K562 (cell line): ENCODE results near the gene CAMSAP2. TPM values are rescaled to one million over a fixed set of nuclear protein-coding genes. Genes with fewer than 3 reads are reported as not detected.

Experiments used
- ATAC-seq: fragments of 200-7000 bp; cut with Tn5 transposase; 3 replicates; pipeline ENCODE4 v1.9.1; 2020; ENCODE audit warnings: moderate library complexity
- BruUV-seq: library from RNA; stranded (reverse); fragments of 400-500 nt; replicated peaks from 2 replicates; lab custom pipeline; 2021; lab: Mats Ljungman, UMichigan
- CTCF ChIA-PET: fragments of 300-600 bp; formaldehyde crosslinking; extraction: SDS; loops from one replicate; lab custom pipeline; 2021; ENCODE audit warnings: low intra/inter-chr PET ratio; lab: Yijun Ruan, JAX
- POLR2A ChIA-PET: fragments of 300-600, 350-650 bp; sonication (Branson Sonifier 250); formaldehyde crosslinking; extraction: SDS; loops from one replicate; lab custom pipeline; 2021; ENCODE audit warnings: antibody characterized with exemption, inconsistent platforms; lab: Yijun Ruan, JAX
- DNase-seq, 4 experiments: peaks; one replicate each; pipeline versions ENCODE4 v3.0.0 to v3.0.0-alpha.2; 2011 to 2018; ENCODE audit warnings: low spot score in 3 of 4, mixed read lengths in 3 of 4; ENCODE audit errors: extremely low read depth in 1 of 4
- FAIRE-seq: peaks from 2 replicates; lab custom pipeline; 2011; peaks lifted over from hg19 to GRCh38; lab: Jason Lieb, UNC
- H2AFZ ChIP-seq: 2 replicates; pipeline ENCODE4 v1.6.0; 2011; ENCODE audit warnings: low read depth, low read length, control low read depth, inconsistent platforms
- H3K27ac ChIP-seq: fragments of 200-600 bp; 3 replicates; pipeline ENCODE4 v1.8.0; 2011; ENCODE audit warnings: low read depth, mild to moderate bottlenecking, control low read depth, inconsistent platforms, low read length, moderate library complexity, mixed read lengths; ENCODE audit errors: extremely low read depth
- H3K27me3 ChIP-seq, 2 experiments: fragments of 300-600 bp in 1 of 2; 2 replicates in 1 of 2; 3 replicates in 1 of 2; pipeline versions ENCODE4 v1.6.0 to v1.8.0; 2011; ENCODE audit warnings: inconsistent platforms in 2 of 2, low read length in 2 of 2, mild to moderate bottlenecking in 1 of 2, mixed read lengths in 1 of 2, moderate library complexity in 1 of 2; ENCODE audit not compliant: control insufficient read depth in 2 of 2, insufficient read depth in 2 of 2
- H3K36me3 ChIP-seq: fragments of 300-600 bp; 3 replicates; pipeline ENCODE4 v1.8.0; 2011; ENCODE audit warnings: mild to moderate bottlenecking, low read length, inconsistent platforms; ENCODE audit not compliant: control insufficient read depth, insufficient read depth
- H3K4me1 ChIP-seq, 2 experiments: fragments of 200-600 bp in 1 of 2; replicated peaks in 1 of 2; 2 replicates in 1 of 2; 3 replicates in 1 of 2; pipeline versions ENCODE4 v1.5.1 to v1.8.0; 2011; ENCODE audit warnings: inconsistent platforms in 2 of 2, low read length in 2 of 2, mild to moderate bottlenecking in 1 of 2, mixed read lengths in 1 of 2, moderate library complexity in 1 of 2; ENCODE audit not compliant: control insufficient read depth in 2 of 2, insufficient read depth in 2 of 2
- H3K4me2 ChIP-seq: 2 replicates; pipeline ENCODE4 v1.6.1; 2011; ENCODE audit warnings: low read length, control low read depth, inconsistent platforms, mixed read lengths; ENCODE audit not compliant: insufficient read depth
- H3K4me3 ChIP-seq: fragments of 200-600 bp; sonication (generic), shearing (Covaris generic); 2 replicates; pipeline ENCODE4 v1.5.1; 2016; ENCODE audit warnings: control low read depth, inconsistent platforms
- H3K79me2 ChIP-seq: fragments of 200-600 bp; 3 replicates; pipeline ENCODE4 v1.8.0; 2011; ENCODE audit warnings: low read length, inconsistent platforms; ENCODE audit not compliant: control insufficient read depth, insufficient read depth
- H3K9ac ChIP-seq, 2 experiments: 2 replicates each; pipeline versions ENCODE4 v1.6.0 to v1.6.1; 2011; ENCODE audit warnings: low read depth in 2 of 2, low read length in 2 of 2, control low read depth in 1 of 2, inconsistent platforms in 1 of 2, mild to moderate bottlenecking in 1 of 2, mixed read lengths in 1 of 2; ENCODE audit not compliant: insufficient read depth in 1 of 2
- H3K9me1 ChIP-seq: one replicate; pipeline ENCODE4 v1.6.0; 2011; ENCODE audit warnings: inconsistent platforms, mild to moderate bottlenecking, low read length, moderate library complexity; ENCODE audit not compliant: control insufficient read depth, insufficient read depth
- H3K9me3 ChIP-seq: replicated peaks from 2 replicates; pipeline ENCODE4 v1.5.1; 2011; ENCODE audit warnings: low read depth, low read length, inconsistent platforms; ENCODE audit not compliant: control insufficient read depth, insufficient read depth
- H4K20me1 ChIP-seq: replicated peaks from 2 replicates; pipeline ENCODE4 v1.6.1; 2011; ENCODE audit warnings: low read length, inconsistent platforms, mixed read lengths; ENCODE audit not compliant: control insufficient read depth, insufficient read depth
- BCL6 ChIP-seq: fragments of 250-450 bp; sonication (Bioruptor Pico); IDR thresholded peaks from 2 replicates; pipeline ENCODE4 v1.4.0; 2020
- GATAD2A ChIP-seq: fragments of 450-650 bp; IDR thresholded peaks from 2 replicates; pipeline ENCODE4 v1.6.1; 2017
- HDAC1 ChIP-seq, 2 experiments: fragments of 450-650 bp; IDR thresholded peaks; 2 replicates each; pipeline ENCODE4 v1.6.1; 2016 to 2017; ENCODE audit warnings: inconsistent platforms in 1 of 2, mild to moderate bottlenecking in 1 of 2, moderate library complexity in 1 of 2
- IRF1 ChIP-seq: sonication (generic); formaldehyde crosslinking; IDR thresholded peaks from 2 replicates; pipeline ENCODE4 v1.8.0; 2022; ENCODE audit warnings: missing genetic modification reagents, mild to moderate bottlenecking, borderline replicate concordance
- KAT8 ChIP-seq: fragments of 450-650 bp; IDR thresholded peaks from 2 replicates; pipeline ENCODE4 v1.6.1; 2016; ENCODE audit warnings: low read depth, mild to moderate bottlenecking
- KDM1A ChIP-seq, 2 experiments: fragments of 450-650 bp; IDR thresholded peaks; 2 replicates each; pipeline ENCODE4 v1.6.1; 2016; ENCODE audit warnings: mild to moderate bottlenecking in 2 of 2
- MAFK ChIP-seq: IDR thresholded peaks from 2 replicates; pipeline ENCODE4 v1.6.1; 2011; ENCODE audit warnings: low read length, improper control_type of control experiment
- NFIX ChIP-seq: fragments of 250-450 bp; sonication (Bioruptor Pico); IDR thresholded peaks from 2 replicates; pipeline ENCODE4 v1.4.0; 2020; ENCODE audit warnings: low read depth, mild to moderate bottlenecking, moderate library complexity
- PHF21A ChIP-seq: fragments of 450-650 bp; IDR thresholded peaks from 2 replicates; pipeline ENCODE4 v1.6.1; 2017; ENCODE audit warnings: low read depth, borderline replicate concordance
- SAFB ChIP-seq: fragments of 200-400 bp; formaldehyde crosslinking; IDR thresholded peaks from 2 replicates; pipeline ENCODE4 v1.6.1; 2017; ENCODE audit warnings: low read depth, low read length, borderline replicate concordance
- TCFL5 ChIP-seq: fragments of 250-450 bp; sonication (Bioruptor Pico); conservative IDR thresholded peaks from 2 replicates; pipeline ENCODE4 v1.6.1; 2021; ENCODE audit warnings: mild to moderate bottlenecking, moderate library complexity, matching md5 sums
- ZBTB5 ChIP-seq: fragments of 450-650 bp; IDR thresholded peaks from 2 replicates; pipeline ENCODE4 v1.6.1; 2017; ENCODE audit warnings: antibody characterized with exemption
- ZNF347 ChIP-seq: fragments of 450-650 bp; formaldehyde crosslinking; IDR thresholded peaks from 2 replicates; pipeline ENCODE4 v1.4.0; 2020; ENCODE audit warnings: low read depth, mild to moderate bottlenecking, moderate library complexity
- WGBS: fragments of 100-300 bp; shearing (Covaris generic); methylation state at CpG from one replicate; pipeline ENCODE4 v1.1.6; 2016; ENCODE audit warnings: low coverage, mixed read lengths; ENCODE audit not compliant: insufficient coverage; ENCODE audit errors: missing lambda C conversion rate; 5-methylcytosine and 5-hydroxymethylcytosine counted together
- in situ Hi-C: fragments of 300-500 bp; cut with MboI; formaldehyde crosslinking; loops from 4 replicates; pipeline ENCODE4 v1.15.0; 2018; ENCODE audit warnings: inconsistent platforms, mixed read lengths
- intact Hi-C: fragments of 100-400 bp; cut with micrococcal nuclease; formaldehyde crosslinking; loops from 2 replicates; pipeline ENCODE4 v1.14.2; 2022
- polyA plus RNA-seq, 8 experiments: library from polyadenylated mRNA; depleted of rRNA in 4 of 8; stranded (reverse) in 5 of 8; unstranded in 3 of 8; fragments of >200 nt; fragmentation: Nextera tagmentation in 2 of 8; fragmentation: Illumina TruSeq in 1 of 8; extraction: Ambion mirVana in 2 of 8; extraction: Trizol in 1 of 8; gene quantifications; 2 replicates each; pipeline versions ENCODE4 v1.2.1 to v1.2.3, GENCODE V29; 2011 to 2014; ENCODE audit warnings: inconsistent platforms in 1 of 8, missing spikeins in 1 of 8
- total RNA-seq, 7 experiments: library from RNA; depleted of rRNA in 6 of 7; stranded (reverse); fragments of >200 nt in 6 of 7; fragmentation: Illumina TruSeq in 2 of 7; extraction: Trizol in 2 of 7; gene quantifications; 2 replicates each; pipeline versions ENCODE4 v1.2.1 to v1.2.3, GENCODE V29; 2011 to 2021; ENCODE audit warnings: low replicate concordance in 1 of 7
- TF ChIP-seq, protein P1 (sequence below): fragments of 250-450 bp; sonication (Bioruptor Pico); IDR thresholded peaks from 2 replicates; pipeline ENCODE4 v1.8.0; 2021; ENCODE audit warnings: moderate library complexity, mild to moderate bottlenecking, inconsistent platforms
- TF ChIP-seq, protein P2 (sequence below): fragments of 450-650 bp; formaldehyde crosslinking; IDR thresholded peaks from 2 replicates; pipeline ENCODE4 v1.4.0; 2020; ENCODE audit warnings: mild to moderate bottlenecking
- TF ChIP-seq, protein P3 (sequence below): fragments of 450-650 bp; IDR thresholded peaks from 2 replicates; pipeline ENCODE4 v1.7.0; 2016; ENCODE audit warnings: borderline replicate concordance

CAMSAP2 gene
- total and polyA plus RNA-seq, 9 of the 15 experiments (the other 6 are each of a cell fraction or from before 2014, with no cell fraction given) = 1.4 to 7.5 (median 2.7) TPM

DNA sequence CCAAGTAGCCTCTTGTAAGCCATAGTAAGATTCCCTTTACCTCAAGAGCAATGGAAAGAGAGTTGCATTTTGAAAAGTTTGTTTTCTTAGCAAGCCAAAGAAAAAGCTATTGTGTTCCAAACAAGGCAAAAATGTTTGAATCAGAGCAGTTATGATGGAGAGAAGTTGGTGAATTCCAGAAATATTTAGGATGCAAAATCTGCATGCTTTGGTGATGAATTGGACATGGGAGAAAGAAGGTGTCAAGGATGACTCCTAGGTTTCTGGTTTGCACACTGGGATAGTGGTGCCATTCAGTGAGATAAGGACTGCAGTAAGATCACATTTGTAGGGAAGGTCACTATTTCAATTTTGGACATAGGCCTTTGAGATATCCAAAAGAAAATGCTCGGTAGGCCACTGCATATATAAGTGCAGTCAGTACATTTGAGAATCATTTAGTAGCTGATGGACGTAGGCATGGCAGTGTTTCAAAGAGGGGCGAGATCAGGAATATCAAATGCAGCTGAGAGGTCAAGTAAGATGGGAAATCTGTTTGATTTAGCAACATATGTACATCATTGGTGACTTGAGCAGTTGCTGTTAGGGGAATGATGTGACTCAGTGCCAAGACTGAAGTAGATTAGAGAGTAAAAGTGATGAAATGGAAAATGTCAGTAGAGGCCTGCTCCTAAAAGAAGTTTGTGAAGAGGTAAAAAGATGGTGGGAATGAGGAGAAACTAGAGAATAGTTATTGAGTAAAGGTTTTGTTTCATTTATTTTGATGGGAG, 100.2 kb downstream of the CAMSAP2 start:
- Histone ChIP-seq H3K27ac (no peak overlapping the region), H3K4me3 (no peak overlapping the region), H3K4me2 (no peak overlapping the region), H3K27me3 (no peaks in the 10 kb centered on the region), H3K9me1 (no peaks in the 10 kb centered on the region), H3K79me2 (no peaks in the 10 kb centered on the region), H4K20me1 (no peaks in the 10 kb centered on the region), H3K9ac (no peak overlapping the region), H3K36me3 (no peaks in the 10 kb centered on the region), H2AFZ (no peak overlapping the region), H3K9me3 (no peaks in the 10 kb centered on the region), H3K4me1 (no peaks in the 10 kb centered on the region)
- ChIA-PET POLR2A (interaction anchor here (0.6 kb wide), 1 partner anchor 8 kb away, joined by 3 read pairs; no protein-coding TSS in a partner anchor), CTCF (interaction anchor here (0.8 to 2.1 kb wide), 3 partner anchors 216 to 280 kb away, joined by 4 to 17 read pairs (median 6); no protein-coding TSS in a partner anchor)
- in situ Hi-C loops = no loop called here
- FAIRE-seq = no peak
- ATAC-seq = no peak
- intact Hi-C loops = no loop called here
- DNase-seq = no peak
- WGBS = 19% methylated on average over 3 of the region's 3 CpGs
- BruUV-seq = no TSS peak
- TF ChIP-seq KAT8 = no peak
- no peak for TF ChIP-seq GATAD2A
- TF ChIP-seq IRF1 (CRISPR knock-in tag) = no peak
- no peak for TF ChIP-seq ZBTB5
- no peak for TF ChIP-seq MAFK
- TF ChIP-seq PHF21A = no peak
- TF ChIP-seq NFIX = no peak
- no peak for TF ChIP-seq BCL6
- no peak for TF ChIP-seq TCFL5 (CRISPR knock-in tag)
- TF ChIP-seq HDAC1 (IDR thresholded peaks at IDR 0.05) = no peak
- TF ChIP-seq, protein P1, sequence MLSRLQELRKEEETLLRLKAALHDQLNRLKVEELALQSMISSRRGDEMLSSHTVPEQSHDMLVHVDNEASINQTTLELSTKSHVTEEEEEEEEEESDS = no peak
- TF ChIP-seq, protein P2, sequence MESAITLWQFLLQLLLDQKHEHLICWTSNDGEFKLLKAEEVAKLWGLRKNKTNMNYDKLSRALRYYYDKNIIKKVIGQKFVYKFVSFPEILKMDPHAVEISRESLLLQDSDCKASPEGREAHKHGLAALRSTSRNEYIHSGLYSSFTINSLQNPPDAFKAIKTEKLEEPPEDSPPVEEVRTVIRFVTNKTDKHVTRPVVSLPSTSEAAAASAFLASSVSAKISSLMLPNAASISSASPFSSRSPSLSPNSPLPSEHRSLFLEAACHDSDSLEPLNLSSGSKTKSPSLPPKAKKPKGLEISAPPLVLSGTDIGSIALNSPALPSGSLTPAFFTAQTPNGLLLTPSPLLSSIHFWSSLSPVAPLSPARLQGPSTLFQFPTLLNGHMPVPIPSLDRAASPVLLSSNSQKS (CRISPR knock-in tag) = no peak
- no peak for TF ChIP-seq KDM1A (IDR thresholded peaks at IDR 0.05)
- no peak for TF ChIP-seq SAFB
- no peak for TF ChIP-seq ZNF347 (CRISPR knock-in tag)
- TF ChIP-seq, protein P3, sequence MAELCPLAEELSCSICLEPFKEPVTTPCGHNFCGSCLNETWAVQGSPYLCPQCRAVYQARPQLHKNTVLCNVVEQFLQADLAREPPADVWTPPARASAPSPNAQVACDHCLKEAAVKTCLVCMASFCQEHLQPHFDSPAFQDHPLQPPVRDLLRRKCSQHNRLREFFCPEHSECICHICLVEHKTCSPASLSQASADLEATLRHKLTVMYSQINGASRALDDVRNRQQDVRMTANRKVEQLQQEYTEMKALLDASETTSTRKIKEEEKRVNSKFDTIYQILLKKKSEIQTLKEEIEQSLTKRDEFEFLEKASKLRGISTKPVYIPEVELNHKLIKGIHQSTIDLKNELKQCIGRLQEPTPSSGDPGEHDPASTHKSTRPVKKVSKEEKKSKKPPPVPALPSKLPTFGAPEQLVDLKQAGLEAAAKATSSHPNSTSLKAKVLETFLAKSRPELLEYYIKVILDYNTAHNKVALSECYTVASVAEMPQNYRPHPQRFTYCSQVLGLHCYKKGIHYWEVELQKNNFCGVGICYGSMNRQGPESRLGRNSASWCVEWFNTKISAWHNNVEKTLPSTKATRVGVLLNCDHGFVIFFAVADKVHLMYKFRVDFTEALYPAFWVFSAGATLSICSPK = no peak
